ENCODE measurements around the gene ATP5PF.
"Not testable (repeated sequence)": the region's sequence is repeated elsewhere in the genome, so short reads cannot be mapped to it uniquely, and the experiment has no call there.

Gene ATP5PF, protein sequence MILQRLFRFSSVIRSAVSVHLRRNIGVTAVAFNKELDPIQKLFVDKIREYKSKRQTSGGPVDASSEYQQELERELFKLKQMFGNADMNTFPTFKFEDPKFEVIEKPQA

DNA sequence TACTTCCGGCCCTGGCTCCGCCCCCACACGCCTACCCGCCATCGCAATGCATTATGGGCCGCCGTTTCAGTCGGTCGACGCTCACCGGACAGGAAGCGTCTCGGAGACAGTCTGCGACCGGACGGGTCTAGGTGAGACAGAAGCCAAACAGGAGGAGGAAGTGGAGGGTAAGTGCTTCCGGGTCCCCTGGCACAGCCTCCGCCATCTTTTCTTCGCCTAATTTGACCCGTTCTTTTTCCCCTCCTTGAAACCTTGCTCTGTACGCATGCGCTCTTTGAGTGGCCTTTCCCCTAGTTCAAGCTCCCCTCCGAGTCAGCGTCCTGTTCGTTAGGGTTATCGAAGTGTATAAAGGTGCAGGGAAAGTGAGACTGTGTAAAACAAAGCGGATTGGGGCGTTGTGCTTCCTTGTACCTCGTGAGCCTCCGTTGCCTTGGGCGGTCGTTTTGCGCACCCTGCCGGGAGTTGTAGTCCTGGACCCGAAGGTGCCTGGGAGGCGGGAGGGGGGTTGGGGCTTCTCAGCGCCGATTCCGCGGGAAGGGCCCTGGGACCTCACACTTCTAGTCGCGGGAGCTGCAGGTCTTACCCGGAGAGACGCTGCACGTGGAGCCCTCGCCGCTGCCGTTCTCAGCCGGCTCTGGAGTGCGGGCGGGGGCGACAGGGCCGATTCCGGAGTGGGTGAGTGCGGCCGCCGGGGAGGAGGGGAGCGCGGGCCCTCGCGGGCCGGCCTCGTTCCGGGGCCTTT, at the start of gene ATP5PF, which contains the start of gene GABPA:
Gene ATP5PF (minus strand): TSS at position 1 of the 742 bp plus-strand sequence. CDS start 5,110 bp downstream, outside the sequence.
Gene GABPA (plus strand): TSS at position 69 of the 742 bp plus-strand sequence. CDS start 6,627 bp downstream, outside the sequence.
- no peaks in the 10 kb centered on the region for H3K9me3 Mint-ChIP-seq
- H3K4me3 Mint-ChIP-seq, result peak within 1 kb of the TSS; percentile 99
- H3K4me1 Mint-ChIP-seq (ENCODE audit: low read depth), result peaks cover 39% of the 10 kb centered on the region
- peaks cover 6% of the 10 kb centered on the region for H3K36me3 Mint-ChIP-seq (ENCODE audit: low read depth)
- peak within 1 kb of the TSS; percentile 100 for H3K27ac Mint-ChIP-seq
- H3K27me3 Mint-ChIP-seq (ENCODE audit: low read depth), result no peaks in the 10 kb centered on the region

- H3K4me1 Mint-ChIP-seq (ENCODE audit: low read depth); H3K27me3 Mint-ChIP-seq (ENCODE audit: low read depth); H3K36me3 Mint-ChIP-seq (ENCODE audit: low read depth); H3K4me3 Mint-ChIP-seq; H3K27ac Mint-ChIP-seq; H3K9me3 Mint-ChIP-seq: not testable (repeated sequence)
Measured at GRCh38 chr21:25778126-25778875, 43.6 kb upstream of the ATP5PF start.

DNA sequence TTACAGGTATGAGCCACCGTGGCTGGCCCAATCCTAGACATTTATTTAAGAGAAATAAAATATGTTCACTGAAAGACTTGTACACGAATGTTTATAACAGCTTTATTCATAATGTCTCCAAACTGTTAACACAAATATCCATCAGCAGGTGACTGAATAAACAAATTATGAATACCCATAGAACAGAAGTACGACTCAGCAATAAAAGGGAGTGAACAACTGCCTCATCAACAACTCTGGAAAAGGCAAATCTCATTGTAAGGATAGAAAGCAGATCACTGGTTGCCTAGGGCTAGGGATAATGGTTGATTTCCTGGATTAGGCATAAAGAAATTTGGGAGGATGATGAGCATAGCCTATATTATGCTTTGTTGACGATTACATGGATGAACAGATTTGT, 41.7 kb upstream of the ATP5PF start:
- Mint-ChIP-seq H3K4me1 (ENCODE audit: low read depth) (no peaks in the 10 kb centered on the region), H3K27ac (no peak overlapping the region), H3K36me3 (ENCODE audit: low read depth) (no peaks in the 10 kb centered on the region)

DNA sequence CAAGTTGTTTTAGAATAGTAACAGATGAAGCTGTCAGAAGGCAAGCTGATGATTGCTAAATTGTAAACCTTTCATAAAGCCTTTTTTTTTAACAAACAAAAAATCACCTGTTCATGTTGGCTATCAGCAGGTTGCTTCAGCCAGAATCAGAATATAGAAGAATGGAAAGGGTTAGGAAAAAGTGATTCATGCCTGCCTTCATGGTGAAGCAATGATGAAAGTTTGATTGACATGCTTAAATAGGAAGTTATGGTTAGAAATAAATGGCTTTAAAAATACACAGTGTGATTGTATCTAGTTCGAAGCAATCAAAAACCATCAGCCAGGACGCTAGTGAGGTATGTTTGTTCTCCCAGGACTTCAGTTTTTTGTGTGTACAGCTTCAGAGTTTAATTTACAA, 38.0 kb upstream of the ATP5PF start:
- H3K27me3 Mint-ChIP-seq (ENCODE audit: low read depth), result no peaks in the 10 kb centered on the region
- H3K9me3 Mint-ChIP-seq, result no peaks in the 10 kb centered on the region
- no peak overlapping the region for H3K27ac Mint-ChIP-seq
- H3K4me1 Mint-ChIP-seq (ENCODE audit: low read depth), result no peaks in the 10 kb centered on the region
- no peak overlapping the region for H3K4me3 Mint-ChIP-seq
- H3K36me3 Mint-ChIP-seq (ENCODE audit: low read depth), result peaks cover 13% of the 10 kb centered on the region

More for the DNA sequence above, 41.7 kb upstream of the ATP5PF start:
- Mint-ChIP-seq H3K9me3 (no peaks in the 10 kb centered on the region), H3K4me3 (no peak overlapping the region), H3K27me3 (ENCODE audit: low read depth) (no peaks in the 10 kb centered on the region)

GRCh38 chr21:25767921-25768320, 33.2 kb upstream of the ATP5PF start:
- no peaks in the 10 kb centered on the region for H3K9me3 Mint-ChIP-seq
- peaks cover 34% of the 10 kb centered on the region for H3K36me3 Mint-ChIP-seq (ENCODE audit: low read depth)
- no peak overlapping the region for H3K4me3 Mint-ChIP-seq
- no peak overlapping the region for H3K27ac Mint-ChIP-seq
- no peaks in the 10 kb centered on the region for H3K4me1 Mint-ChIP-seq (ENCODE audit: low read depth)
- H3K27me3 Mint-ChIP-seq (ENCODE audit: low read depth), result no peaks in the 10 kb centered on the region

- no peak overlapping the region for H3K27ac Mint-ChIP-seq
- peaks cover 45% of the 10 kb centered on the region for H3K36me3 Mint-ChIP-seq (ENCODE audit: low read depth)
- peaks cover 13% of the 10 kb centered on the region for H3K4me1 Mint-ChIP-seq (ENCODE audit: low read depth)
- no peak overlapping the region for H3K4me3 Mint-ChIP-seq
- no peaks in the 10 kb centered on the region for H3K27me3 Mint-ChIP-seq (ENCODE audit: low read depth)
- no peaks in the 10 kb centered on the region for H3K9me3 Mint-ChIP-seq
Measured at GRCh38 chr21:25764065-25764464, 29.4 kb upstream of the ATP5PF start.

DNA sequence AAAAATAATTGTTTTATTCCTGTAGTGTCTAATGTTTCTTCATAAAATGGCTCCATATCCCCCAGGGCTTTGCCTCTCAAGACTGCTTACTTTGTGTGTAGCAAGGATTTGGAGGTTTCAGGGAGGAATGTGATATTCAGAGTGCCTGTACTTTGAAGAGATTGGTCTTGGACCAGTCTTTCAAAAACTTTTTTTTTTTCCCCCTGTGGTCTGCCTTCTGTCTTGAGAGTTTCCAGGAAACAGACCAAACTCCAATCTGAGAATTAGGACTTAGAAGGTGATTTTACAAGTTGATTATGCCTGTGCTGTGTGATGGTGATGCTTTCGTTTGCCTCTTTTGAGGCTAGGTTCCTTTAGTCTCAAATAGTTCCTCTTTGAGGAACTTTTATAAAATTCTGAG, 26.0 kb upstream of the ATP5PF start:
- peaks cover 44% of the 10 kb centered on the region for H3K36me3 Mint-ChIP-seq (ENCODE audit: low read depth)
- H3K4me1 Mint-ChIP-seq (ENCODE audit: low read depth), result peaks cover 25% of the 10 kb centered on the region
- H3K4me3 Mint-ChIP-seq, result no peak overlapping the region
- no peaks in the 10 kb centered on the region for H3K27me3 Mint-ChIP-seq (ENCODE audit: low read depth)
- no peaks in the 10 kb centered on the region for H3K9me3 Mint-ChIP-seq
- no peak overlapping the region for H3K27ac Mint-ChIP-seq

- no peaks in the 10 kb centered on the region for H3K9me3 Mint-ChIP-seq
- no peaks in the 10 kb centered on the region for H3K27me3 Mint-ChIP-seq (ENCODE audit: low read depth)
- H3K27ac Mint-ChIP-seq, result no peak overlapping the region
- H3K4me1 Mint-ChIP-seq (ENCODE audit: low read depth), result peaks cover 25% of the 10 kb centered on the region
- no peak overlapping the region for H3K4me3 Mint-ChIP-seq
- peaks cover 42% of the 10 kb centered on the region for H3K36me3 Mint-ChIP-seq (ENCODE audit: low read depth)
Measured at GRCh38 chr21:25760061-25760460, 25.4 kb upstream of the ATP5PF start.

- Mint-ChIP-seq H3K4me3 (peak overlapping the region; percentile 3), H3K4me1 (ENCODE audit: low read depth) (peaks cover 25% of the 10 kb centered on the region), H3K27me3 (ENCODE audit: low read depth) (no peaks in the 10 kb centered on the region), H3K27ac (peak overlapping the region; percentile 37), H3K9me3 (no peaks in the 10 kb centered on the region), H3K36me3 (ENCODE audit: low read depth) (peaks cover 40% of the 10 kb centered on the region)
Measured at GRCh38 chr21:25759573-25759972, 24.9 kb upstream of the ATP5PF start.

GRCh38 chr21:25757531-25757930, 22.8 kb upstream of the ATP5PF start:
- peaks cover 25% of the 10 kb centered on the region for H3K4me1 Mint-ChIP-seq (ENCODE audit: low read depth)
- no peak overlapping the region for H3K4me3 Mint-ChIP-seq
- H3K36me3 Mint-ChIP-seq (ENCODE audit: low read depth), result peaks cover 50% of the 10 kb centered on the region
- no peaks in the 10 kb centered on the region for H3K9me3 Mint-ChIP-seq
- no peaks in the 10 kb centered on the region for H3K27me3 Mint-ChIP-seq (ENCODE audit: low read depth)
- no peak overlapping the region for H3K27ac Mint-ChIP-seq

DNA sequence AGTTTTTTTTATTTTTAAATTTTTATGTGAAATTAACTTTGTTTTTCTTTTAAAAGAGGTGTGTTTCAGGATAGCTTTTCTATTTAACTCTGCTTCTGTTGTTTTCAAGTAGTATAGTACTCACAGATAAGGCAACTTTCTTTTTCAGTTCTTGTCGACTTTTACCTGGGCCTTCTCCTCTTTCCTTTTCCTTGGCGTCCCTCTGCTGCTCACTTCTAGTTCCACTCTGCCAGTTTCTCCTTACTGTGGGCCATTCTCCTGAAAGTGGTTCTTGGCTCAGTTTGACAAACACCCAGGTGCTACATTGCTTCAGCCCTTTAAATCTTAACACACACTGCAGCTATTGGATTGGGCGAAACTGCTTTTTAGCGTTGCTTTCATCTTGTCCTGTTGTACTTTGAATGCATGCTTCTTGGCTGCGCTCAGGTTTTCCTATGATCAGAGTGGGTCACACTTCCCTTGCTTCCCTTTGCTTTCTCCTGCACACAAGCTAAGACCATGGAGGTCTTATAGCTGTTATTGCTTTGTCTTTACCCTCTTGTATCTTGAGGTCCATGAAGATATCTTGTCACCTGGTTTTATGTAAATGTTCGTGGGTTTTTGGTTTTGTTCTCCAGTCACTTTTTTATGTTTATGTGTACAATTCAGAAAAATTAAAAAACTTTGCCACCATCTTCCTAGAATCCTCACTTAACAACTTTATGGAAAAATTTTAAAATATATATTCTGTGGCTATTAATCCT, 21.7 kb upstream of the ATP5PF start:
- peaks cover 25% of the 10 kb centered on the region for H3K4me1 Mint-ChIP-seq (ENCODE audit: low read depth)
- H3K36me3 Mint-ChIP-seq (ENCODE audit: low read depth), result peaks cover 57% of the 10 kb centered on the region
- H3K9me3 Mint-ChIP-seq, result no peaks in the 10 kb centered on the region
- H3K27me3 Mint-ChIP-seq (ENCODE audit: low read depth), result no peaks in the 10 kb centered on the region
- no peak overlapping the region for H3K4me3 Mint-ChIP-seq
- no peak overlapping the region for H3K27ac Mint-ChIP-seq

- peaks cover 42% of the 10 kb centered on the region for H3K36me3 Mint-ChIP-seq (ENCODE audit: low read depth)
- no peak overlapping the region for H3K4me3 Mint-ChIP-seq
- no peaks in the 10 kb centered on the region for H3K27me3 Mint-ChIP-seq (ENCODE audit: low read depth)
- no peaks in the 10 kb centered on the region for H3K9me3 Mint-ChIP-seq
- H3K27ac Mint-ChIP-seq, result no peak overlapping the region
- peaks cover 16% of the 10 kb centered on the region for H3K4me1 Mint-ChIP-seq (ENCODE audit: low read depth)
Measured at GRCh38 chr21:25752416-25752815, 17.7 kb upstream of the ATP5PF start.

DNA sequence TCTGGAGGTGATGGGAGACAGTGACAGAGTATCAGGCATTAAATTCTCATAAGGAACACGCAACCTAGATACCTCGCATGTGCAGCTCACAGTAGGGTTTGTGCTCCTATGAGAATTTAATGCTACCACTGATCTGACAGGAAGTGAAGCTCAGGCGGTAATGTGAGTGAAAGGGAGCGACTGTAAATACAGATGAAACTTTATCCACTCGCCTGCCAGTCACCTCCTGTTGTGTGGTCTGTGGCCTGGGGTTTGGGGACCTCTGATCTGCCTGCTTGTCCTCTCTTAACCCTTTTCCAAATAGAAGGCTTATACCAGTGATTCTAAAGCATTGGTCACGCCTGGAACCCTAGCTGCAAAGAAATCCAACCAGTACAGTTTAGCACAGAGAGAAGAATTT, 15.4 kb upstream of the ATP5PF start:
- H3K4me1 Mint-ChIP-seq (ENCODE audit: low read depth), result peaks cover 5% of the 10 kb centered on the region
- H3K27ac Mint-ChIP-seq, result peak overlapping the region; percentile 77
- no peak overlapping the region for H3K4me3 Mint-ChIP-seq
- H3K27me3 Mint-ChIP-seq (ENCODE audit: low read depth), result no peaks in the 10 kb centered on the region
- H3K36me3 Mint-ChIP-seq (ENCODE audit: low read depth), result peaks cover 36% of the 10 kb centered on the region
- H3K9me3 Mint-ChIP-seq, result no peaks in the 10 kb centered on the region

GRCh38 chr21:25744854-25745253, 10.2 kb upstream of the ATP5PF start:
- no peak overlapping the region for H3K4me3 Mint-ChIP-seq
- H3K4me1 Mint-ChIP-seq (ENCODE audit: low read depth), result peaks cover 2% of the 10 kb centered on the region
- no peak overlapping the region for H3K27ac Mint-ChIP-seq
- no peaks in the 10 kb centered on the region for H3K27me3 Mint-ChIP-seq (ENCODE audit: low read depth)
- no peaks in the 10 kb centered on the region for H3K9me3 Mint-ChIP-seq
- peaks cover 17% of the 10 kb centered on the region for H3K36me3 Mint-ChIP-seq (ENCODE audit: low read depth)

Data from T-helper 1 cell treated with Interleukin-12 subunit alpha and Interleukin-12 subunit beta and Interleukin-4 antibody, amounts not matched to agents 30 μg/mL and 1 μg/mL, for 36 hours (primary cell).